Measurements from ENCODE around the gene EHMT1.

The EHMT1 gene

DNA sequence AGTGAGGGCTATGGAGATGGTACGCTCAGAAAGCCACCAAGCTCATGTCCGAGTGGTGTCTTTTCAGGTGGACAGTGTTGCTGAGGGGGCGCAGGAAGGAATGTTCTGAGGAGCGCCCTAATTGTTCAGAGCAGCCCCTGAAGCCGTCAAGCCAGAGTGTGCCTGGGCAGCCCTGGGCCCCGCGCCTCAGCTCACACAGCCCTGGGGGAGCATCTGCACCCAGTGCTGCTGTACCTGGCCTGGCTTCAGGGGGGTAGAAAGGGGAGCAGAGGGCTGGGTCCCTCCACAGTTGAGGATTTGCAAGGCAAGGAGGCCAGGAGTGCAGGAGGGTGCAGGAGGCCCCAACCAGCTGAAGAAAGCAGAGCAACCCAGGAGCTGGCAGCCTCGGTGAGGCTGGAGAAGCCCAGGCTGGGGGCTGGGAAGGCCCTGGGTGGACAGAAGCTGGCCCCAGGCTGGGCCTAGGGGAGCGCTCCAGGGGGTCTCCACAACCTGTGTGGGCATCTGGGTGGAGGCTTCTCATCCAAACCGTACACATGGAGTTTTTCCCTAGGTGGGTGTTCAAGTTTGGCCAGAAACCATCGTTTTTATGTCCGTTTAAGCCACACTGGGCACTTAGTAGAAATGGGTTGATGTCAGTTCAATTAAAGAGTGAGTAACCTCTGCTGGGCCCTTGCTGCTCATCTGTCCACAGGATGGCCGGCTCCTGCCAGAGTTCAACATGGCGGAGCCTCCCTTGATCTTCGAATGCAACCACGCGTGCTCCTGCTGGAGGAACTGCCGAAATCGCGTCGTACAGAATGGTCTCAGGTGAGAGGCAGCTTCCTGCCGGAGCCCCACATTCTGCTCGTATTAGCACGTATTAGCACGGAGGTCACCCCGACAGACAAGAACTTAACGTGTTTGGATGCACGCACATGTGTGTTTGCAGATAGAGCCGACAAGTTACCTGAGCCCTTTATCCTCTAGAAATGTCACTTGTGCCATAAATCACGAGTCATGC lies 196.8 kb downstream of the EHMT1 start:
- Histone ChIP-seq H3K27ac (no peak overlapping the region), H3K4me3 (no peak overlapping the region), H3K27me3 (no peaks in the 10 kb centered on the region), H3K4me1 (no peaks in the 10 kb centered on the region), H3K9me3 (no peaks in the 10 kb centered on the region), H3K36me3 (peaks cover 67 to 91% (median 80%) of the 10 kb centered on the region in 3 donors)
- DNase-seq = no peak
- intact Hi-C loops (cut with DNase I; ENCODE audit: low total_unique reads) = no loop called here
- no peak for TF ChIP-seq CTCF (IDR thresholded peaks at IDR 0.05)

- no peak overlapping the region for H3K27ac ChIP-seq
- H3K4me1 ChIP-seq = no peaks in the 10 kb centered on the region
- H3K4me3 ChIP-seq = no peak overlapping the region
- no peak for TF ChIP-seq CTCF (IDR thresholded peaks at IDR 0.05)
- DNase-seq = no peak
- no peaks in the 10 kb centered on the region for H3K27me3 ChIP-seq
- H3K9me3 ChIP-seq = peaks cover 0 to 5% (median 0%) of the 10 kb centered on the region in 3 donors
- H3K36me3 ChIP-seq = peaks cover 78 to 91% (median 86%) of the 10 kb centered on the region in 3 donors
- intact Hi-C loops (cut with DNase I; ENCODE audit: low total_unique reads) = no loop called here
Measured at GRCh38 chr9:137816531-137817235, 197.9 kb downstream of the EHMT1 start.

- no peak for TF ChIP-seq CTCF (IDR thresholded peaks at IDR 0.05)
- H3K27ac ChIP-seq = no peak overlapping the region
- no peaks in the 10 kb centered on the region for H3K4me1 ChIP-seq
- no peak for DNase-seq
- intact Hi-C loops (cut with DNase I; ENCODE audit: low total_unique reads) = no loop called here
- H3K9me3 ChIP-seq = peaks cover 0 to 10% (median 0%) of the 10 kb centered on the region in 3 donors
- H3K36me3 ChIP-seq = peaks cover 85 to 90% (median 87%) of the 10 kb centered on the region in 3 donors
- H3K27me3 ChIP-seq = no peaks in the 10 kb centered on the region
- H3K4me3 ChIP-seq = no peak overlapping the region
Measured at GRCh38 chr9:137817236-137818200, 198.7 kb downstream of the EHMT1 start.

DNA sequence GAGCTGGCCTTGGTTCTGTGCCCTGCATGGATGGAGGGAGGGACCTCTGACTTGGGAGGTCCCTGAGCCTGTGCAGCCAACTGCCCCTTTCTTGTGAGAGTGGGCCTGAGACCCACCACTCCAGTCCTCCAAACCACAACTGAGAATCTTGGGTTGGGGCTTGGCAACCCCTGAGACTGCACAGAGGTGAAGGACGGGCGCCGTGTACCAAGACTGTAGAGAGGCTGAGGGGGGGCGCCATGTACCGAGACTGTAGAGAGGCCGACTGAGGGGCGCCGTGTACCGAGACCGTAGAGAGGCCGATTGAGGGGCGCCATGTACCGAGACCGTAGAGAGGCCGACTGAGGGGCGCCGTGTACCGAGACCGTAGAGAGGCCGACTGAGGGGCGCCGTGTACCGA lies 199.5 kb downstream of the EHMT1 start:
- no peak for DNase-seq
- no peak overlapping the region for H3K27ac ChIP-seq
- H3K4me3 ChIP-seq = no peak overlapping the region
- no peaks in the 10 kb centered on the region for H3K4me1 ChIP-seq
- intact Hi-C loops (cut with DNase I; ENCODE audit: low total_unique reads) = no loop called here
- peaks cover 80 to 87% (median 85%) of the 10 kb centered on the region in 3 donors for H3K36me3 ChIP-seq
- no peak for TF ChIP-seq CTCF (IDR thresholded peaks at IDR 0.05)
- H3K9me3 ChIP-seq = peaks cover 0 to 10% (median 0%) of the 10 kb centered on the region in 3 donors
- no peaks in the 10 kb centered on the region for H3K27me3 ChIP-seq

Measured in tibial artery (tissue), 4 donors.